ENCODE results near the gene EPHB1. TPM values are rescaled to one million over a fixed set of nuclear protein-coding genes. Genes with fewer than 3 reads are reported as not detected.
"Not testable (repeated sequence)": the region's sequence is repeated elsewhere in the genome, so short reads cannot be mapped to it uniquely, and the experiment has no call there.

Gene EPHB1
- total RNA-seq, 1 donor from 2014 or later, result 3.0 TPM

DNA sequence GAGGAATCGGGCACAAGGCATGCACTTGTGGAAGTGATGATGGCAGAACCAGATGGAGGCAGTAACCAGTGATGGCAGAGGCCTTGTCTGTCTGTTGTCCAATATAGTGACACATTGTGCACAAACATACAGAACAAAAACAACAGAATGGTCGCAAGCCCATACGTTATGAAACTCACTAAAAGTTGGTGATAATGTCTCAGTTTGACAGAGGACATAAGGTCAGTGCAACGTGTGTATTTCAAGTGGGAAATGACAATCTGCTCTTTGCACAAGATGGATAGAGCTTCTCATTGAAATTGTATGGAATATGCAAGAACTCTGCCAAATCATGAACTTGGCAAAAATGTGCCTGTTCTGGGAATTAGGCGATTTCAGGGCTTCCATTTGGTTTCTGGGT lies 169.2 kb downstream of the EPHB1 start:
- DNase-seq (no peak), ATAC-seq (no peak)
- H3K27ac ChIP-seq, result no peak overlapping the region
- H3K4me1 ChIP-seq, result no peaks in the 10 kb centered on the region
- TF ChIP-seq, protein P1, sequence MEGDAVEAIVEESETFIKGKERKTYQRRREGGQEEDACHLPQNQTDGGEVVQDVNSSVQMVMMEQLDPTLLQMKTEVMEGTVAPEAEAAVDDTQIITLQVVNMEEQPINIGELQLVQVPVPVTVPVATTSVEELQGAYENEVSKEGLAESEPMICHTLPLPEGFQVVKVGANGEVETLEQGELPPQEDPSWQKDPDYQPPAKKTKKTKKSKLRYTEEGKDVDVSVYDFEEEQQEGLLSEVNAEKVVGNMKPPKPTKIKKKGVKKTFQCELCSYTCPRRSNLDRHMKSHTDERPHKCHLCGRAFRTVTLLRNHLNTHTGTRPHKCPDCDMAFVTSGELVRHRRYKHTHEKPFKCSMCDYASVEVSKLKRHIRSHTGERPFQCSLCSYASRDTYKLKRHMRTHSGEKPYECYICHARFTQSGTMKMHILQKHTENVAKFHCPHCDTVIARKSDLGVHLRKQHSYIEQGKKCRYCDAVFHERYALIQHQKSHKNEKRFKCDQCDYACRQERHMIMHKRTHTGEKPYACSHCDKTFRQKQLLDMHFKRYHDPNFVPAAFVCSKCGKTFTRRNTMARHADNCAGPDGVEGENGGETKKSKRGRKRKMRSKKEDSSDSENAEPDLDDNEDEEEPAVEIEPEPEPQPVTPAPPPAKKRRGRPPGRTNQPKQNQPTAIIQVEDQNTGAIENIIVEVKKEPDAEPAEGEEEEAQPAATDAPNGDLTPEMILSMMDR (IDR thresholded peaks at IDR 0.05), result no peak
- H3K4me3 ChIP-seq, result no peak overlapping the region
- H3K9me3 ChIP-seq, result no peaks in the 10 kb centered on the region
- H3K27me3 ChIP-seq (ENCODE audit: low read depth), result no peaks in the 10 kb centered on the region
- no peaks in the 10 kb centered on the region for H3K36me3 ChIP-seq
- intact Hi-C loops (cut with DNase I), result no loop called here

- ATAC-seq, result no peak
- H3K36me3 ChIP-seq, result no peaks in the 10 kb centered on the region
- no peak for DNase-seq
- TF ChIP-seq, protein P1 (IDR thresholded peaks at IDR 0.05), result no peak
- no peak overlapping the region for H3K4me3 ChIP-seq
- no peaks in the 10 kb centered on the region for H3K27me3 ChIP-seq (ENCODE audit: low read depth)
- no peaks in the 10 kb centered on the region for H3K4me1 ChIP-seq
- intact Hi-C loops (cut with DNase I), result no loop called here
- H3K9me3 ChIP-seq, result no peaks in the 10 kb centered on the region
- no peak overlapping the region for H3K27ac ChIP-seq
Observed at GRCh38 chr3:134965865-134966481, 170.9 kb downstream of the EPHB1 start.

DNA sequence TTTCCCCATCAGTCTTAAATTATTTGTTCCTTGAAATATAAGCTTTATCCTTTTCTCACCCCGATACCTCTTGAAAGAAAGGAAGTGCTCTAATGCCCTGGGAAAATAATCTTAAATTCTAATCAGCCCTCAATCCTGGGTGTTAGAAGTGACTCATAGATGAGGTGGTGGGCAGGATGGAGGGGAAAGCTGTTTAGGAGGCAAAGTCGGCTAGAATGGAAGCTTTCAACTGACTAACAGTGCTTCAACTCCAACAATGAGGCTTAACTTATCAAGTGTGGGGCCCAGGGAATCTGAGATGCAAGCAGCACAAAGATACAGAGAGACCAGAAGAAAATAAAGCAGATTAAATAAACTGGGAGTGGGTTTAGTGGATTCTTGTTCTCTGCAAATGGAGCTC lies 175.8 kb downstream of the EPHB1 start:
- Histone ChIP-seq H3K36me3 (no peaks in the 10 kb centered on the region), H3K27me3 (ENCODE audit: low read depth) (no peaks in the 10 kb centered on the region), H3K9me3 (no peaks in the 10 kb centered on the region), H3K4me3 (no peak overlapping the region), H3K4me1 (no peaks in the 10 kb centered on the region), H3K27ac (no peak overlapping the region)
- intact Hi-C loops (cut with DNase I), result no loop called here
- DNase-seq (no peak), ATAC-seq (no peak)
- TF ChIP-seq, protein P1 (IDR thresholded peaks at IDR 0.05), result no peak

DNA sequence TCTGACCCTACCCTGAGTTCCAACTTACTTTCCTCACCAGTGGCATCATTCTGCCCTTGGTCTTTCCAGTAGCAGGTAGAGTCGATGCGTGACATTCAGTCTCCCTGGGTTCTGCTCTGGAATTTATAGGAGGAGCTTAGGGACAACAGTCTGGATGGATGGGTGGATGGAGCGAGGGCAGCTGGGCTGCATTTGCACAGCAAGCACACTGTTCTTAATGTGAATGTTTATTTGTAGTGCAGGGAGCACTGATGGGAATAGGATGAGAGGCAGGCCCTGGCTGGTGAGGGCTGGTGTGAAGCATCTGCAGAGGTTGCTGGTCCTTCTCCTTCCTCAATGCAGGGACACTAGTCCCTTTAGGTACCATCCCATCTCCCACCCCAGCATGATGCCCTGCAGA lies 176.2 kb downstream of the EPHB1 start:
- Histone ChIP-seq H3K4me1 (no peaks in the 10 kb centered on the region), H3K27me3 (ENCODE audit: low read depth) (no peaks in the 10 kb centered on the region), H3K9me3 (no peaks in the 10 kb centered on the region), H3K4me3 (no peak overlapping the region), H3K27ac (no peak overlapping the region), H3K36me3 (no peaks in the 10 kb centered on the region)
- intact Hi-C loops (cut with DNase I), result no loop called here
- TF ChIP-seq, protein P1 (IDR thresholded peaks at IDR 0.05), result no peak
- DNase-seq (no peak), ATAC-seq (no peak)

- intact Hi-C loops (cut with DNase I); H3K36me3 ChIP-seq; ATAC-seq: not testable (repeated sequence)
Observed at GRCh38 chr3:134971907-134972306, 176.8 kb downstream of the EPHB1 start.

DNA sequence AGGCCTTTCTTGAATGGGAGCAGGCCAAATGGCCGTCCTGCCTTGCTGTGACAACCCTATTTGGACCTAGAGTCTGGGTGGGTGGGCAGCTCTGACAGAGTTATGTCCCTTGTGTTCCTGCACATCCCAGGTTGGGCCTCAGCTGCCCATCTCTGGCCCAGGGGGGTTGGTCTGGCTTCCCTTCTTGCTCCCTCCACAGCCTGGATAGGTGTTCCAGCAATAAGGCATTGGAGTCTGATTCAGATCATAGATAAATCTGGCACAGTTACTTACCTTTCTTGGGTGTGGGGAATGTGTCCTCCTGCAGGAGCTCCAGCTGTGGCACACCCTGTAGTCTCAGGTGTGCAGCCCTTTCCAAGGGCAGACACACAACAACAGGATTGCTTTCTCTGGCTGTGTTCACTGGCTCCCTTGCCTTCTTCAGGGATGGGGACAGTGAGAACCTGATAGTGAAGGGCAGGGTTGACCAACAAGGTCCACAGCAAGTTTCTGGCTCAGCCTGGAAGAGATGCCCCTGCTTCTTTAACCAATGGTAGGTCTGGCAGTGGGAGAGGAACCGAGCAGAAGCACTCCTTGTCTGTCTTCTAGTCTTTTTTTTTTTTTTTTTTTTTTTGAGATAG lies 177.9 kb downstream of the EPHB1 start:
- no peaks in the 10 kb centered on the region for H3K36me3 ChIP-seq
- intact Hi-C loops (cut with DNase I), result no loop called here
- DNase-seq (no peak), ATAC-seq (no peak)
- H3K4me1 ChIP-seq, result no peaks in the 10 kb centered on the region
- H3K27ac ChIP-seq, result no peak overlapping the region
- no peak overlapping the region for H3K4me3 ChIP-seq
- H3K9me3 ChIP-seq, result no peaks in the 10 kb centered on the region
- H3K27me3 ChIP-seq (ENCODE audit: low read depth), result no peaks in the 10 kb centered on the region
- TF ChIP-seq, protein P1 (IDR thresholded peaks at IDR 0.05), result no peak

More at GRCh38 chr3:134971907-134972306, 176.8 kb downstream of the EPHB1 start:
- H3K4me1 ChIP-seq; H3K27me3 ChIP-seq (ENCODE audit: low read depth); H3K4me3 ChIP-seq; H3K9me3 ChIP-seq; DNase-seq; H3K27ac ChIP-seq: not testable (repeated sequence)

All from lower lobe of right lung (tissue), 2 donors.